GM21381 (cell line): ENCODE data around the gene CTAGE4.
"Not testable (repeated sequence)": the region's sequence is repeated elsewhere in the genome, so short reads cannot be mapped to it uniquely, and the experiment has no call there.

ENCODE experiments used
- ATAC-seq: cut with Tn5 transposase; IDR thresholded peaks from one replicate; pipeline ENCODE4 v1.9.1; 2021; ENCODE audit warnings: mild to moderate bottlenecking, moderate library complexity; ENCODE audit not compliant: unreplicated experiment

The CTAGE4 gene

GRCh38 chr7:144183166-144183565, at the start of gene CTAGE4:
TSS of gene CTAGE4 (plus strand) at chr7:144183466. CDS start at chr7:144183504, 38 bp downstream.
- not testable (repeated sequence) for ATAC-seq

- ATAC-seq: no peak
These were observed 49.1 kb upstream of the CTAGE4 start for GRCh38 chr7:144134116-144134515.

GRCh38 chr7:144137501-144137900, 45.8 kb upstream of the CTAGE4 start:
- no peak for ATAC-seq

- no peak for ATAC-seq
These were observed 41.1 kb upstream of the CTAGE4 start for GRCh38 chr7:144142187-144142586.

GRCh38 chr7:144144426-144144825, 38.8 kb upstream of the CTAGE4 start:
- ATAC-seq: no peak

- no peak for ATAC-seq
These were observed 34.9 kb upstream of the CTAGE4 start for GRCh38 chr7:144148224-144148827.

GRCh38 chr7:144158861-144159260, 24.4 kb upstream of the CTAGE4 start:
- no peak for ATAC-seq

- no peak for ATAC-seq
These were observed 18.5 kb upstream of the CTAGE4 start for GRCh38 chr7:144164784-144165183.

- ATAC-seq: not testable (repeated sequence)
These were observed 11.5 kb upstream of the CTAGE4 start for GRCh38 chr7:144171594-144172350.

GRCh38 chr7:144174613-144175012, 8.7 kb upstream of the CTAGE4 start:
- ATAC-seq: no peak

GRCh38 chr7:144178380-144179164, 4.7 kb upstream of the CTAGE4 start:
- peak; percentile 95 for ATAC-seq

- ATAC-seq: not testable (repeated sequence)
These were observed 4.1 kb upstream of the CTAGE4 start for GRCh38 chr7:144179165-144179479.

GRCh38 chr7:144187848-144188247, 4.6 kb downstream of the CTAGE4 start:
- ATAC-seq: not testable (repeated sequence)

GRCh38 chr7:144188578-144189171, 5.4 kb downstream of the CTAGE4 start:
- ATAC-seq: not testable (repeated sequence)

- not testable (repeated sequence) for ATAC-seq
These were observed 10.5 kb downstream of the CTAGE4 start for GRCh38 chr7:144193782-144194181.

GRCh38 chr7:144194453-144194852, 11.2 kb downstream of the CTAGE4 start:
- ATAC-seq: not testable (repeated sequence)

GRCh38 chr7:144195212-144195872, 12.1 kb downstream of the CTAGE4 start, which contains the start of gene ARHGEF35:
TSS of gene ARHGEF35 (minus strand) at chr7:144195833. CDS start at chr7:144188383, 7,450 bp downstream.
- peak; percentile 68 for ATAC-seq

GRCh38 chr7:144198934-144199333, 15.7 kb downstream of the CTAGE4 start:
- not testable (repeated sequence) for ATAC-seq

- ATAC-seq: peak; percentile 26
These were observed 18.7 kb downstream of the CTAGE4 start for GRCh38 chr7:144201978-144202377.

- not testable (repeated sequence) for ATAC-seq
These were observed 19.8 kb downstream of the CTAGE4 start for GRCh38 chr7:144203086-144203485.

- ATAC-seq: not testable (repeated sequence)
These were observed 22.0 kb downstream of the CTAGE4 start for GRCh38 chr7:144205306-144205705.
